MCF 10A (cell line): ENCODE measurements around the gene NAA50. TPM values are rescaled to one million over a fixed set of nuclear protein-coding genes. Genes with fewer than 3 reads are reported as not detected.
A peak's percentile ranks its signal among the peaks of the same experiment; 100 is the strongest.

Source experiments
- Bru-seq: library from RNA; stranded (reverse); fragments of 400-500 nt; gene quantifications from one replicate; lab custom pipeline; 2021; lab: Mats Ljungman, UMichigan
- BruChase-seq, 2 experiments: library from RNA; stranded (reverse); fragments of 400-500 nt; gene quantifications; one replicate each; lab custom pipeline; 2021; lab: Mats Ljungman, UMichigan
- BruUV-seq: library from RNA; stranded (reverse); fragments of 400-500 nt; replicated peaks from 2 replicates; lab custom pipeline; 2021; lab: Mats Ljungman, UMichigan
- CTCF ChIA-PET: fragments of 300-600 bp; sonication (Branson Sonifier 250); formaldehyde crosslinking; extraction: SDS; loops from one replicate; lab custom pipeline; 2021; ENCODE audit warnings: antibody characterized with exemption, inconsistent platforms; lab: Yijun Ruan, JAX
- POLR2A ChIA-PET: fragments of 300-600, 350-650 bp; sonication (Branson Sonifier 250); formaldehyde crosslinking; extraction: SDS; loops from one replicate; lab custom pipeline; 2020; ENCODE audit warnings: antibody characterized with exemption, inconsistent platforms; lab: Yijun Ruan, JAX
- DNase-seq: peaks from one replicate; pipeline ENCODE4 v3.0.0-alpha.2; 2018; ENCODE audit not compliant: unreplicated experiment
- H3K27ac Mint-ChIP-seq: one replicate; pipeline ENCODE4 v1.8.0; 2022; ENCODE audit warnings: mild to moderate bottlenecking, low read depth, mixed read lengths; ENCODE audit not compliant: unreplicated experiment
- H3K27me3 Mint-ChIP-seq: one replicate; pipeline ENCODE4 v1.8.0; 2022; ENCODE audit warnings: mixed read lengths; ENCODE audit not compliant: insufficient read depth, unreplicated experiment
- H3K36me3 Mint-ChIP-seq: one replicate; pipeline ENCODE4 v1.8.0; 2022; ENCODE audit warnings: mild to moderate bottlenecking, moderate library complexity, mixed read lengths; ENCODE audit not compliant: insufficient read depth, unreplicated experiment
- H3K4me1 Mint-ChIP-seq: one replicate; pipeline ENCODE4 v1.8.0; 2022; ENCODE audit warnings: mixed read lengths; ENCODE audit not compliant: insufficient read depth, unreplicated experiment
- H3K4me3 Mint-ChIP-seq: one replicate; pipeline ENCODE4 v1.8.0; 2022; ENCODE audit warnings: mild to moderate bottlenecking, moderate library complexity, mixed read lengths; ENCODE audit not compliant: unreplicated experiment
- H3K9me3 Mint-ChIP-seq: one replicate; pipeline ENCODE4 v1.8.0; 2022; ENCODE audit warnings: mixed read lengths; ENCODE audit not compliant: unreplicated experiment
- CTCF ChIP-seq: fragments of 200-600 bp; IDR thresholded peaks from one replicate; pipeline ENCODE4 v1.8.0; 2022; ENCODE audit warnings: antibody characterized with exemption, mild to moderate bottlenecking; ENCODE audit not compliant: unreplicated experiment
- intact Hi-C: fragments of 100-400 bp; cut with micrococcal nuclease; formaldehyde crosslinking; loops from 2 replicates; pipeline ENCODE4 v1.14.1; 2022
- long read RNA-seq: library from polyadenylated mRNA; stranded (forward); transcript quantifications from one replicate; pipeline ENCODE4 v2.0.0, GENCODE V29; 2022
- total RNA-seq: library from RNA; stranded (reverse); gene quantifications from 2 replicates; pipeline ENCODE4 v1.2.3, GENCODE V29; 2022

Gene NAA50
- total RNA-seq (219 and 238 TPM in 2 replicates), Bru-seq, nascent RNA (percentile 96 among the genes with signal in this experiment), BruChase-seq, experiment 1, labeled RNA remaining after a 6-hour chase (percentile 98 among the genes with signal in this experiment), BruChase-seq, experiment 2, labeled RNA remaining after a 2-hour chase (percentile 98 among the genes with signal in this experiment)
- long read RNA-seq, full-length matches to known transcripts, result 491 of 516 reads
- long read RNA-seq, partial matches to known transcripts, result 7 of 516 reads
- long read RNA-seq, other reads (novel, unspliced or antisense), result 18 of 516 reads

GRCh38 chr3:113745756-113746547 lies at the start of gene NAA50:
NAA50 (minus strand) TSS chr3:113746249; CDS start chr3:113745949, 300 bp downstream.
- Mint-ChIP-seq H3K36me3 (peaks cover 18% of the 10 kb centered on the region), H3K4me1 (peaks cover 45% of the 10 kb centered on the region), H3K4me3 (peak within 1 kb of the TSS; percentile 94), H3K27ac (peak within 1 kb of the TSS; percentile 100), H3K27me3 (no peaks in the 10 kb centered on the region), H3K9me3 (no peaks in the 10 kb centered on the region)
- no TSS peak for BruUV-seq
- TF ChIP-seq CTCF, result peak; percentile 27
- intact Hi-C loops, result loop anchor here (1.0 to 2.0 kb wide), 4 partner anchors 50 to 251 kb away; partner anchors contain the start of gene USF3
- CTCF ChIA-PET, result interaction anchor here (0.6 to 3.4 kb wide), 29 partner anchors 8 to 1401 kb away, joined by 3 to 37 read pairs (median 3); partner anchors contain the start of genes SPICE1 and ZBTB20
- POLR2A ChIA-PET, result interaction anchor here (0.6 to 7.8 kb wide), 36 partner anchors 7 to 1401 kb away, joined by 3 to 116 read pairs (median 4); partner anchors contain the start of genes ATG3, CCDC191, SLC35A5 and SPICE1
- DNase-seq, result peak; percentile 93

- intact Hi-C loops, result no loop called here
- CTCF ChIA-PET, result interaction anchor here (1.0 to 2.6 kb wide), 5 partner anchors 46 to 59 kb away, joined by 3 to 10 read pairs (median 4); no protein-coding TSS in a partner anchor
These were observed 49.6 kb upstream of the NAA50 start for GRCh38 chr3:113795693-113796092.

DNA sequence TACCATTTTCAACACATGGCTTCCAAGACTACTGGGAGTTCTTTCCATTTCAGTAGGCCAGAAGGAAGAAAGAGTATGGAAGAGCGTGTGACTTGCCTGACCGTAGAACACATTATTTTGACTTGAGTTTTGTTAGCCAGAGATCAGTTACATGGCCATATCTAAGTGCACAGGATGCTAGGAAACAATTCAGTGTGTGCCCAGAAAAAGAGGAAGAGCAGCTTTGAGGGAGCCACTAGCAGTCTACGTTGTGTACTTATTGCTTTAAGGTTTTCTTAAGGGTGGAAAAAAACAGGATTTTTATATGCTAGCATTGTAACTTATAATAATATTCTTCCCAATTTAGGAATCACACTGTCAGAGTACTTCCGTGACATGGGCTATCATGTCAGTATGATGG lies 48.5 kb upstream of the NAA50 start:
- intact Hi-C loops, result no loop called here
- ChIA-PET CTCF (interaction anchor here (1.0 to 2.6 kb wide), 4 partner anchors 44 to 58 kb away, joined by 3 to 10 read pairs (median 4); partner anchors contain the start of gene GRAMD1C), POLR2A (interaction anchor here (0.6 to 1.5 kb wide), 4 partner anchors 18 to 51 kb away, joined by 3 to 4 read pairs (median 4); partner anchors contain the start of gene ATP6V1A)
- Mint-ChIP-seq H3K4me1 (no peaks in the 10 kb centered on the region), H3K36me3 (peaks cover 63% of the 10 kb centered on the region), H3K27ac (no peak overlapping the region), H3K9me3 (no peaks in the 10 kb centered on the region), H3K27me3 (no peaks in the 10 kb centered on the region), H3K4me3 (no peak overlapping the region)
- BruUV-seq, result no TSS peak
- DNase-seq, result no peak
- no peak for TF ChIP-seq CTCF

More at GRCh38 chr3:113795693-113796092, 49.6 kb upstream of the NAA50 start:
- Mint-ChIP-seq H3K4me3 (no peak overlapping the region), H3K27ac (no peak overlapping the region), H3K4me1 (no peaks in the 10 kb centered on the region), H3K9me3 (no peaks in the 10 kb centered on the region), H3K27me3 (no peaks in the 10 kb centered on the region), H3K36me3 (peaks cover 69% of the 10 kb centered on the region)
- BruUV-seq, result no TSS peak
- POLR2A ChIA-PET, result interaction anchor here (1.1 to 1.3 kb wide), 2 partner anchors 34 to 51 kb away, joined by 4 read pairs; no protein-coding TSS in a partner anchor
- DNase-seq, result no peak
- TF ChIP-seq CTCF, result no peak
